ENCODE data around the gene TMEM217. TPM values are rescaled to one million over a fixed set of nuclear protein-coding genes. Genes with fewer than 3 reads are reported as not detected.

TMEM217 gene
- total RNA-seq, 6 experiments from 2014 or later, result 0.99 to 2.0 (median 1.6) TPM

GRCh38 chr6:37293426-37293825 is 35.5 kb upstream of the TMEM217 start:
- H3K9me3 Mint-ChIP-seq, result no peaks in the 10 kb centered on the region
- DNase-seq, result no peak
- H3K27ac Mint-ChIP-seq, result no peak overlapping the region
- H3K4me1 Mint-ChIP-seq (ENCODE audit: low read depth), result peaks cover 12% of the 10 kb centered on the region; the same call in 1 of the 2 replicates
- no peak overlapping the region for H3K4me3 Mint-ChIP-seq
- peaks cover 61% of the 10 kb centered on the region for H3K36me3 Mint-ChIP-seq (ENCODE audit: low read depth)
- no peak for TF ChIP-seq CTCF (IDR thresholded peaks at IDR 0.05)
- peaks cover 2% of the 10 kb centered on the region; the same call in 1 of the 2 replicates for H3K27me3 Mint-ChIP-seq (ENCODE audit: insufficient read depth)

- Mint-ChIP-seq H3K27ac (no peak overlapping the region; the same call in 1 of the 2 replicates), H3K9me3 (no peaks in the 10 kb centered on the region), H3K4me3 (no peak overlapping the region), H3K27me3 (ENCODE audit: insufficient read depth) (peaks cover 2% of the 10 kb centered on the region; the same call in 1 of the 2 replicates), H3K36me3 (ENCODE audit: low read depth) (peaks cover 49% of the 10 kb centered on the region), H3K4me1 (ENCODE audit: low read depth) (peaks cover 12% of the 10 kb centered on the region; the same call in 1 of the 2 replicates)
- no peak for DNase-seq
- no peak for TF ChIP-seq CTCF (IDR thresholded peaks at IDR 0.05)
Measured at GRCh38 chr6:37289931-37290330, 32.0 kb upstream of the TMEM217 start.

GRCh38 chr6:37288247-37288646 is 30.3 kb upstream of the TMEM217 start:
- Mint-ChIP-seq H3K4me3 (no peak overlapping the region), H3K9me3 (no peaks in the 10 kb centered on the region), H3K27ac (no peak overlapping the region), H3K27me3 (ENCODE audit: insufficient read depth) (peaks cover 2% of the 10 kb centered on the region; the same call in 1 of the 2 replicates), H3K36me3 (ENCODE audit: low read depth) (peaks cover 50% of the 10 kb centered on the region), H3K4me1 (ENCODE audit: low read depth) (peaks cover 12% of the 10 kb centered on the region; the same call in 1 of the 2 replicates)
- TF ChIP-seq CTCF (IDR thresholded peaks at IDR 0.05), result no peak
- DNase-seq, result no peak

- H3K4me1 Mint-ChIP-seq (ENCODE audit: low read depth), result peaks cover 12% of the 10 kb centered on the region; the same call in 1 of the 2 replicates
- H3K36me3 Mint-ChIP-seq (ENCODE audit: low read depth), result peaks cover 53% of the 10 kb centered on the region
- H3K27me3 Mint-ChIP-seq (ENCODE audit: insufficient read depth), result peaks cover 2% of the 10 kb centered on the region; the same call in 1 of the 2 replicates
- TF ChIP-seq CTCF (IDR thresholded peaks at IDR 0.05), result no peak
- no peaks in the 10 kb centered on the region for H3K9me3 Mint-ChIP-seq
- DNase-seq, result no peak
- H3K27ac Mint-ChIP-seq, result no peak overlapping the region
- H3K4me3 Mint-ChIP-seq, result no peak overlapping the region
Measured at GRCh38 chr6:37287519-37288157, 29.7 kb upstream of the TMEM217 start.

- no peak overlapping the region for H3K4me3 Mint-ChIP-seq
- no peak overlapping the region for H3K27ac Mint-ChIP-seq
- peaks cover 38% of the 10 kb centered on the region for H3K36me3 Mint-ChIP-seq (ENCODE audit: low read depth)
- no peak for TF ChIP-seq CTCF (IDR thresholded peaks at IDR 0.05)
- no peaks in the 10 kb centered on the region for H3K27me3 Mint-ChIP-seq (ENCODE audit: insufficient read depth)
- H3K9me3 Mint-ChIP-seq, result no peaks in the 10 kb centered on the region
- H3K4me1 Mint-ChIP-seq (ENCODE audit: low read depth), result peaks cover 12% of the 10 kb centered on the region; the same call in 1 of the 2 replicates
- DNase-seq, result no peak
Measured at GRCh38 chr6:37285861-37286311, 27.9 kb upstream of the TMEM217 start.

Data from HFFc6 (cell line).